HEK293 (cell line): ENCODE measurements around the gene PPFIA3.

Experiments used
- CTCF ChIA-PET: fragments of 350-600 bp; formaldehyde crosslinking; extraction: SDS; loops from one replicate; lab custom pipeline; 2021; ENCODE audit warnings: antibody characterized with exemption; lab: Yijun Ruan, JAX
- POLR2A ChIA-PET: fragments of 300-600 bp; formaldehyde crosslinking; extraction: SDS; loops from one replicate; lab custom pipeline; 2020; ENCODE audit warnings: antibody characterized with exemption, inconsistent platforms; lab: Yijun Ruan, JAX
- H3K27ac ChIP-seq: fragments of 200-500 bp; sonication (Bioruptor generic); 2 replicates; pipeline ENCODE4 v1.5.1; 2014; ENCODE audit warnings: low read depth, low read length, control low read depth, inconsistent platforms; ENCODE audit errors: extremely low read depth
- H3K36me3 ChIP-seq, 2 experiments: fragments of 200-500 bp in 1 of 2; sonication (Bioruptor generic) in 1 of 2; 1 replicate in 1 of 2; 2 replicates in 1 of 2; pipeline ENCODE4 v1.5.1; 2014 to 2017; ENCODE audit warnings: inconsistent platforms in 2 of 2, low read length in 2 of 2; ENCODE audit not compliant: control insufficient read depth in 2 of 2, insufficient read depth in 1 of 2
- H3K4me1 ChIP-seq: fragments of 200-500 bp; sonication (Bioruptor generic); 2 replicates; pipeline ENCODE4 v1.5.1; 2014; ENCODE audit warnings: mild to moderate bottlenecking, low read length, inconsistent platforms; ENCODE audit not compliant: control insufficient read depth, insufficient read depth
- H3K4me3 ChIP-seq: 2 replicates; pipeline ENCODE4 v1.5.1; 2011; ENCODE audit warnings: low read depth, mild to moderate bottlenecking, control low read depth, low read length, moderate library complexity
- H3K9me3 ChIP-seq: fragments of 200-500 bp; sonication (Bioruptor generic); 2 replicates; pipeline ENCODE4 v1.5.1; 2014; ENCODE audit warnings: low read depth, low read length, inconsistent platforms; ENCODE audit not compliant: control insufficient read depth, insufficient read depth
- ELK4 ChIP-seq: IDR thresholded peaks from 2 replicates; pipeline ENCODE4 v1.6.1; 2011; ENCODE audit warnings: mild to moderate bottlenecking, low read depth, low read length, borderline replicate concordance
- PRDM2 ChIP-seq: fragments of 450-650 bp; formaldehyde crosslinking; IDR thresholded peaks from 2 replicates; pipeline ENCODE4 v1.5.1; 2016; ENCODE audit warnings: missing biosample characterization, missing genetic modification characterization, borderline replicate concordance
- PRDM4 ChIP-seq: fragments of 450-650 bp; formaldehyde crosslinking; IDR thresholded peaks from 2 replicates; pipeline ENCODE4 v1.5.1; 2017; ENCODE audit warnings: missing biosample characterization, missing genetic modification characterization
- REPIN1 ChIP-seq: fragments of 450-650 bp; formaldehyde crosslinking; IDR thresholded peaks from 2 replicates; pipeline ENCODE4 v1.5.1; 2017; ENCODE audit warnings: missing biosample characterization, missing genetic modification characterization, low read depth
- SP2 ChIP-seq: fragments of 450-650 bp; formaldehyde crosslinking; IDR thresholded peaks from 2 replicates; pipeline ENCODE4 v1.5.1; 2016; ENCODE audit warnings: missing biosample characterization, missing genetic modification characterization
- SP3 ChIP-seq: fragments of 450-650 bp; formaldehyde crosslinking; IDR thresholded peaks from 2 replicates; pipeline ENCODE4 v1.5.1; 2016; ENCODE audit warnings: missing biosample characterization, missing genetic modification characterization
- ZBTB48 ChIP-seq: fragments of 450-650 bp; formaldehyde crosslinking; IDR thresholded peaks from 2 replicates; pipeline ENCODE4 v1.5.1; 2016; ENCODE audit warnings: missing biosample characterization, missing genetic modification characterization
- ZBTB6 ChIP-seq: fragments of 450-650 bp; formaldehyde crosslinking; IDR thresholded peaks from 2 replicates; pipeline ENCODE4 v1.5.1; 2017; ENCODE audit warnings: missing biosample characterization, missing genetic modification characterization
- ZBTB7A ChIP-seq: fragments of 450-650 bp; formaldehyde crosslinking; IDR thresholded peaks from 2 replicates; pipeline ENCODE4 v1.5.1; 2016; ENCODE audit warnings: low read depth, missing biosample characterization, missing genetic modification characterization
- ZNF157 ChIP-seq: fragments of 450-650 bp; formaldehyde crosslinking; IDR thresholded peaks from 2 replicates; pipeline ENCODE4 v1.5.1; 2016; ENCODE audit warnings: missing biosample characterization, missing genetic modification characterization
- ZNF221 ChIP-seq: fragments of 450-650 bp; formaldehyde crosslinking; IDR thresholded peaks from 2 replicates; pipeline ENCODE4 v1.5.1; 2017; ENCODE audit warnings: missing biosample characterization, missing genetic modification characterization, borderline replicate concordance
- ZNF248 ChIP-seq: fragments of 450-650 bp; formaldehyde crosslinking; IDR thresholded peaks from 2 replicates; pipeline ENCODE4 v1.5.1; 2017; ENCODE audit warnings: missing biosample characterization, missing genetic modification characterization
- ZNF292 ChIP-seq: fragments of 450-650 bp; formaldehyde crosslinking; IDR thresholded peaks from 2 replicates; pipeline ENCODE4 v1.5.1; 2016; ENCODE audit warnings: low read depth, missing biosample characterization, missing genetic modification characterization, borderline replicate concordance
- ZNF302 ChIP-seq: fragments of 450-650 bp; formaldehyde crosslinking; IDR thresholded peaks from 2 replicates; pipeline ENCODE4 v1.5.1; 2016; ENCODE audit warnings: missing biosample characterization, missing genetic modification characterization, low read depth
- ZNF354C ChIP-seq: fragments of 450-650 bp; formaldehyde crosslinking; IDR thresholded peaks from 2 replicates; pipeline ENCODE4 v1.5.1; 2016; ENCODE audit warnings: missing biosample characterization, missing genetic modification characterization, low read depth, borderline replicate concordance
- ZNF366 ChIP-seq: fragments of 450-650 bp; formaldehyde crosslinking; conservative IDR thresholded peaks from 2 replicates; pipeline ENCODE4 v1.5.1; 2016; ENCODE audit warnings: missing biosample characterization, missing genetic modification characterization
- ZNF394 ChIP-seq: fragments of 450-650 bp; formaldehyde crosslinking; IDR thresholded peaks from 2 replicates; pipeline ENCODE4 v1.5.1; 2016; ENCODE audit warnings: missing biosample characterization, missing genetic modification characterization, mild to moderate bottlenecking, moderate library complexity, borderline replicate concordance
- ZNF48 ChIP-seq: fragments of 450-650 bp; formaldehyde crosslinking; IDR thresholded peaks from 2 replicates; pipeline ENCODE4 v1.5.1; 2016; ENCODE audit warnings: missing biosample characterization, missing genetic modification characterization
- ZNF514 ChIP-seq: fragments of 450-650 bp; formaldehyde crosslinking; IDR thresholded peaks from 2 replicates; pipeline ENCODE4 v1.5.1; 2016; ENCODE audit warnings: missing biosample characterization, missing genetic modification characterization
- ZNF600 ChIP-seq: fragments of 450-650 bp; formaldehyde crosslinking; IDR thresholded peaks from 2 replicates; pipeline ENCODE4 v1.5.1; 2016; ENCODE audit warnings: missing biosample characterization, missing genetic modification characterization
- ZNF654 ChIP-seq: fragments of 450-650 bp; formaldehyde crosslinking; IDR thresholded peaks from 2 replicates; pipeline ENCODE4 v1.5.1; 2016; ENCODE audit warnings: low read depth, missing biosample characterization, missing genetic modification characterization
- ZNF747 ChIP-seq: fragments of 450-650 bp; formaldehyde crosslinking; IDR thresholded peaks from 2 replicates; pipeline ENCODE4 v1.5.1; 2016; ENCODE audit warnings: missing biosample characterization, missing genetic modification characterization

PPFIA3 gene

GRCh38 chr19:49097453-49098288, 21.7 kb upstream of the PPFIA3 start (continued):
- no peak for TF ChIP-seq ZNF747
- TF ChIP-seq ZNF157: no peak
- no peak for TF ChIP-seq ZNF248
- TF ChIP-seq ZNF48: no peak
- no peak for TF ChIP-seq PRDM2 (tag by site-specific recombination)
- no peak for TF ChIP-seq ZNF354C
- TF ChIP-seq ZNF221 (tag by site-specific recombination): no peak
- peak; percentile 78 for TF ChIP-seq ZNF600 (tag by site-specific recombination)
- TF ChIP-seq ZNF654 (tag by site-specific recombination): peak; percentile 89

GRCh38 chr19:49098795-49099194, 20.5 kb upstream of the PPFIA3 start:
- peaks cover 8% of the 10 kb centered on the region for H3K4me1 ChIP-seq
- H3K4me3 ChIP-seq: no peak overlapping the region
- H3K27ac ChIP-seq: no peak overlapping the region; the same call in 1 of the 2 replicates
- H3K36me3 ChIP-seq: peaks cover 72 to 94% of the 10 kb centered on the region in 2 experiments
- ChIA-PET POLR2A (interaction anchor here (1.6 to 2.6 kb wide), 2 partner anchors 15 to 100 kb away, joined by 7 to 10 read pairs; partner anchors contain the start of gene LIN7B), CTCF (interaction anchor here (1.1 to 7.1 kb wide), 10 partner anchors 10 to 126 kb away, joined by 4 to 105 read pairs (median 36); partner anchors contain the start of gene LIN7B)
- H3K9me3 ChIP-seq: no peaks in the 10 kb centered on the region
- TF ChIP-seq ZNF394 (tag by site-specific recombination) (no peak), ZNF292 (tag by site-specific recombination) (no peak), SP3 (tag by site-specific recombination) (no peak), PRDM4 (tag by site-specific recombination) (no peak)
- TF ChIP-seq, all 188 proteins: peak for 0

- Histone ChIP-seq H3K9me3 (no peaks in the 10 kb centered on the region), H3K4me1 (peaks cover 5% of the 10 kb centered on the region), H3K27ac (no peak overlapping the region), H3K36me3 (peaks cover 79 to 94% of the 10 kb centered on the region in 2 experiments), H3K4me3 (no peak overlapping the region)
- ChIA-PET CTCF (interaction anchor here (1.8 to 7.1 kb wide), 2 partner anchors 13 to 108 kb away, joined by 7 to 105 read pairs; partner anchors contain the start of gene LIN7B), POLR2A (interaction anchor here (2.6 kb wide), 1 partner anchor 13 kb away, joined by 10 read pairs; the partner anchor contains the start of gene LIN7B)
- TF ChIP-seq ZBTB48 (no peak), ZBTB7A (no peak), ELK4 (no peak), REPIN1 (tag by site-specific recombination) (no peak), ZBTB6 (tag by site-specific recombination) (no peak), ZNF514 (tag by site-specific recombination) (no peak), ZNF366 (no peak), ZNF600 (tag by site-specific recombination) (no peak), SP2 (tag by site-specific recombination) (no peak), ZNF302 (no peak)
These were observed 18.2 kb upstream of the PPFIA3 start for GRCh38 chr19:49101160-49101559.
